DMS 273 treated with DMSO at 0.1 percent for 48 hours (cell line): ENCODE data around the gene TNNI3K.
"Not testable (repeated sequence)": the region's sequence is repeated elsewhere in the genome, so short reads cannot be mapped to it uniquely, and the experiment has no call there.

ENCODE experiments used
- DNase-seq: peaks from one replicate; lab custom pipeline; 2025; lab: John Stamatoyannopoulos, UW

The TNNI3K gene

GRCh38 chr1:74235153-74235552 lies at the start of gene TNNI3K:
Gene TNNI3K, plus strand, starts transcription at chr1:74235387. Its CDS starts 65 bp downstream, at chr1:74235452.
- DNase-seq: no peak

GRCh38 chr1:74193908-74194307 lies 41.3 kb upstream of the TNNI3K start:
- no peak for DNase-seq

- no peak for DNase-seq
Observed at GRCh38 chr1:74195339-74195738, 39.8 kb upstream of the TNNI3K start.

GRCh38 chr1:74197255-74197654 lies 37.9 kb upstream of the TNNI3K start:
- no peak for DNase-seq

- DNase-seq: peak; percentile 86
Observed at GRCh38 chr1:74197657-74198552, 37.3 kb upstream of the TNNI3K start, which contains the start of the genes FPGT and LRRIQ3. Gene FPGT, plus strand, starts transcription at chr1:74198242. Its CDS starts 37 bp downstream, at chr1:74198279. Gene LRRIQ3, minus strand, starts transcription at chr1:74198176. Its CDS starts 14,492 bp downstream, at chr1:74183684.

GRCh38 chr1:74199504-74199903 lies 35.7 kb upstream of the TNNI3K start:
- no peak for DNase-seq

- no peak for DNase-seq
Observed at GRCh38 chr1:74205266-74205665, 29.9 kb upstream of the TNNI3K start.

- DNase-seq: no peak
Observed at GRCh38 chr1:74215229-74215628, 20.0 kb upstream of the TNNI3K start.

GRCh38 chr1:74222701-74223100 lies 12.5 kb upstream of the TNNI3K start:
- no peak for DNase-seq

GRCh38 chr1:74223453-74223852 lies 11.7 kb upstream of the TNNI3K start:
- DNase-seq: no peak

- DNase-seq: no peak
Observed at GRCh38 chr1:74236440-74236839, 1.3 kb downstream of the TNNI3K start.

- no peak for DNase-seq
Observed at GRCh38 chr1:74237035-74237434, 1.8 kb downstream of the TNNI3K start.

- DNase-seq: no peak
Observed at GRCh38 chr1:74237787-74238186, 2.6 kb downstream of the TNNI3K start.

GRCh38 chr1:74245168-74245772 lies 10.1 kb downstream of the TNNI3K start:
- no peak for DNase-seq

GRCh38 chr1:74246315-74246714 lies 11.1 kb downstream of the TNNI3K start:
- DNase-seq: no peak

- DNase-seq: no peak
Observed at GRCh38 chr1:74247881-74248528, 12.8 kb downstream of the TNNI3K start.

- DNase-seq: not testable (repeated sequence)
Observed at GRCh38 chr1:74253243-74253824, 18.1 kb downstream of the TNNI3K start.

- no peak for DNase-seq
Observed at GRCh38 chr1:74266001-74266400, 30.8 kb downstream of the TNNI3K start.

GRCh38 chr1:74271503-74271902 lies 36.3 kb downstream of the TNNI3K start:
- no peak for DNase-seq

GRCh38 chr1:74280642-74281396 lies 45.6 kb downstream of the TNNI3K start:
- DNase-seq: no peak

GRCh38 chr1:74286414-74286813 lies 51.2 kb downstream of the TNNI3K start:
- DNase-seq: no peak

- DNase-seq: no peak
Observed at GRCh38 chr1:74314438-74314837, 79.3 kb downstream of the TNNI3K start.
